DMS114 treated with DMSO at 0.1 percent for 48 hours (cell line): Measurements from ENCODE around the gene EPHB3.

ENCODE experiments used
- DNase-seq: peaks from one replicate; lab custom pipeline; 2025; ENCODE audit not compliant: unreplicated experiment; lab: John Stamatoyannopoulos, UW

The EPHB3 gene

DNA sequence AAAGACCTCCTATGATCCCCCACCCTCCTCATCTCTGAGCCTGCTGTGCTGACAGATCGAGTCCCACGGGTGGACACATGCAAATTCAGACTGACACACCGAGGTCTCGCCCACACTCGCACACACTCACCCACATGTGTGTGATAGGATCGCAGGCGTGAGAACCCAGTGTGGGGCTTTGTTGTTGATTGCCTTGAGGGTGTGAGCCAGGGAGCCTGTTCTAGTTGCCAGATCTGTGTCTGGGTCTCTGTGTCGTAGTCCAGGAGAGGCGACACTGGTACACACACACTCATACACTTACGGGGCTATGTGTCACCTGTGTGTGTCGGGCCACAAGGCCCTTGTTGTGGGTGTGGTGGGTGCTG lies 2.0 kb downstream of the EPHB3 start:
- DNase-seq = no peak

DNA sequence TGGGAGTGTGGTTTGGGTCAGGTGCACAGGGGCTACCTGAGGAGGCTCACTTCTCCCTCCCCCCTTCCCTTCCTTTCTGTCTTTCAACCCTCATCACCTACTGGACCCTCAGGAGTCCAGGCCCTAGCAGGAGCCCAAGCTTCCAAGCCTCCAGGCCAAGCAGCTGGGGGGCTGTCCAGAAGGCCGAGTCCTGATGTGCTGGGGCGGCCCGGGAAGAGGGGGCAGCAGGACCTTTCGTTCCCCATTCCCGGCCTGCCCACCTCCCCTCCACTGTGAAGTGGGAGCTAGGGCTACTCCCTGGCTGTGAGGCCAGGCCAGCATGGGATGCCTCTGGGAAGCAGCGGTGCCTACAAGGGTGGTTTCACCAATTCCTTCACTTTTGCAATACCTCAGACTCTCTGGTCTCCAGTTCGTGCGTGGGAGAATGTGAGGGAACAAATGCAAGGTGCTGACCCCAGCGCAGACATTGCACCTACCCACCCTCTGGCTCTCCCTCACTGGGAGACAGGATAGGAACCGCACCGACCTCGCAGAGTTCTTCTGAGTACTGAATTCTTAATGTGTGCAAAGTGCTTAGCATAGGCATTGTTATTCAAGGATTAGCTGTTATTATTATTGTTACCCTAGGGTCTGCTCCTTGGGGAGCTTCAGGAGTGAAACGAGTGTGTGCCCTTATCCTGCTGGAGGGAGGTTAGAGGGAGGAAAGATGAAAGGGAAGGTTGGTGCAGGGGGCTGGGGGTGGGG lies 2.5 kb downstream of the EPHB3 start:
- DNase-seq = no peak

DNA sequence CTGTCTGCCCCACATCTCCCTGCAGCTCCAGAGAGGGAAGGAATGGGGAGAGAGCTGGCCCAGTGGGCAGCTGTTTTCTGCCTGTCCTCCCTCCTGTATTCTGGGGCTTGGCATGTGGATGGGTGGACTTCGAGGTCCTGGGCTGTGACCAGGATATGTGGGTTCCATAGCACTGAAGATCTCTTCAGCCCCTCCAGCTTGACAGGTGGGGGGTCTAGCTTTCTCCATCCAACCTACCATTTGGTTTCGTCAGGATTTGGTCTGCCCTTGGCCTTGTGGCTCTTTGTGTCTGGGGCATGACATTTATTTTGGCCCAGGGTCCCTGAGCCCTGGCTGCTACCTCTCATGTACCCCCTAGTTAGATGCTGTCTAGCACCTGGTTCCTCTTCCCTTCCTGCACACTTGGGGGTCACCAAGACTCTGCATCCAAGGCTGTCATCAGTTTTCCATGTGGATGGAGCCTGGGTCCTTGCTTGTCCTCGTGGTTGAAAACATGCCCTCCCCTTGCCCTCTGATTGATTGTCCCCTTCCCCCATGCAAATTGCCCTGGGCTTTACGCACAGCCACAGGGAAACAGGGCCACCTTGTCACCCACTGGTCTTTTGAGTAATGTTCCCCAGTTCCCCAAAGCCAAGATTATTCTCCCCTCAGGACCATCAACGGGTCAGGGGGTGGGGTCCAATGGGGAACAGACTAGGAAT lies 3.2 kb downstream of the EPHB3 start:
- no peak for DNase-seq

DNA sequence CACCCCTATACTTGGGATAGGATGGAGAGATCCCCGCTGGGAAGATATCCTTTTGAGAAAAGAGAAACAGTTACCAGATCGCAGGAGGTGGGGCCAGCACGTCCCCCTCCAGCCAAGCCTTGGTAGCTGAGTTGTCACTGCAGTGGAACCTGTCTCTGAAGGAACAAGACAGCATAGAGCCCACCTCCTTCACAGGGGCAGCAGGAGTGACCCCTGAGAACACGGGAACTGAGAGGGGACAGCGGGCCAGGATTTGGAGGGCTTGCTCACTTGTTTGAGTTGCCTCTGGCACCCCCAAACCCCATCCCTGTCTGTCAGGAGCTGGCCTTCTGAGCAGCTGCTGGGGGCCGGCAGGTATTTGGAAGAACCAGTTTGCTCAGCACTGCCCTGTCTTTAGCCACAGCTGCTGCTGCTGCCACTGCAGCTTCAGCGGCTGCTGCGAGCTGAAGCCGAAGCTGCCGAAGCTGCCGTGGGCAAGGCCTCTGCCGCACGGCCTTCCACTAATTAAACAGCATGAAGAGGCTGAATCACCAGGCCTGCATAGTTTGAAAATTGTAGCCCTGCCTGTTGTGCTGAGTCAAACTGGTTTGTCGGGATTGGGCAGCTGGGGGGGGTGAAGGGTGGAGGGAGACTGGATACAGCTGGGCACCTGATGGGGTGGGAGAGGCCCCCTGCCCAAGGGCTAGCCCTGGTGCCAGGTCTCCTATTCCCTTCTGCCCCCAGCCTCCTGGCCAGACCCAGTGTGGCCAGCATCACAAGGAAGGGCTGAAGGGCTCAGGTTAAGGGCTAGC lies 4.0 kb downstream of the EPHB3 start:
- DNase-seq = no peak

DNA sequence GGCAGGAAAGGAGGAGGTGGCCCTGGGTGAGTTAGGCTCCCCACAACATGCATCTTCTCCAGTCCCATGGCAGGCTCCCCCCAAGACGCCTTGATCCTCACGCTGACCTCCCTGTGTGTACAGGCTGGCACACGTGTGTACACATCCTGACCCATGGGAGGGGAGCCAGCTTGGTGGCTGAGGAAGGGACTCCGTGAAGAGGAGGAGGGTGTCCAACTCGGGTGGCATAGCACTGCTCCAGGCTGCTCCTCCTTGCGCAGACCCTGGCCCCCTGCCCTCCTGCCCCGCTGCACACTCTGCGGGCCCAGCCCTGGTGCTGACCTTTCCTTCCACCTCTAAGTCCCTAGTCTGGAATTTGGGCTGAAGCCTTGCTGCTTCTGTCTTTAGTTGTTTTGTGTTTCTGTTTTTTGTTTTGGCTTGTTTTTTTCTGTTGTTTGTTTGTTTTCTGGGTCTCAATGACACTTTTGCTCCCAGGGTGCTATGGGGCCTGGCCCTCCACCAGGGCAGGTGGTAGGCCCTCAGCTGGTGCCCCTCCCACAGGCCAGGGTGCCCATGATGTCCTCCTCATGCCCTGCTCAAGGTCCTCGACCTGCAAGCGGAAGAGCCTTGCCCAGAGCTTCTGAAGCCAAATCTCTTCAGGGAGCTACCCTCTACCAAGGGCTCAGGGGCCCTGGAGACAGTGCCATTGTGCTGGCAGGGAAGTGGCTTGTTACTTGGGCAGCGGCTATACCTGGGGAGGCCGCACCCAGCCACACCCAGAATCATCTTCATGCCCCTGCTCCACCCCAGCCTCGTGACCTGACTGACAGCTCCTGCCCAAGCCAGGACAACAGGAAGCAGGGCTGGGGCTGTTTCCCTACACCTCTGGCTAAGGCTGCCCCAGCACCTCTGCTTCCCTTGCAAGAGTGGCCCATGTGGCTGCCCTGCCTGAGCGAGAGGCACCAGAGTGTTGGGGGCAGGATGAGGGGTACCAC lies 5.1 kb downstream of the EPHB3 start:
- DNase-seq = no peak

DNA sequence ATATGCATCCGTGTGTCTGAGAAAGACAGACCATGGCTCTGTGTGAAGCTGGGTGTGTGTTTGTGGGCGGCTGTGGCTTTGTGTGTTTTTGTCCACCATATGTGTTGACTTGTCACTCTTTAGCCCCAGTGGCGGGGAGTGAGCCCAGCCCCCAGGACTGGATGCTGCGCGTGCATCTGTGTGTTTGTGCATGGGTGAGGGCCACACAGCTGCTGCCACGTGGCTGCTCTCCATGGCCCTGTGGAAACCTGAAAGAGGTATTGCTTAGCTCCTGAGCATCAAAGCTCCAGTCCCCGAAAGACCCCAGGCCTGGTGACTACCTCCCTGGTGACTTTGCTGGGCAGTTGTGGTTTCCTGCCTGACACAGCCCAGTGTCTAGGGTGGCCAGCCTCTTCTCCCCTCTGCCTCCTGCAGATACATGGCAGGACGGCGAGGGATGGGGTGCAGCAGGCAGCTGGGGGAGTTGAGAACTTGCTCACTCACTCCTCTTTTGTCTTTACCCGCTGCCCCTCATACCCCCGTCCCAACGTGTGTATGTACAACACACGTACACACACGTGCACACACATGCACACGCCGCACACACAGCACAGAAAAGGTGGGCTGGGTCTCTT lies 6.5 kb downstream of the EPHB3 start:
- no peak for DNase-seq

DNA sequence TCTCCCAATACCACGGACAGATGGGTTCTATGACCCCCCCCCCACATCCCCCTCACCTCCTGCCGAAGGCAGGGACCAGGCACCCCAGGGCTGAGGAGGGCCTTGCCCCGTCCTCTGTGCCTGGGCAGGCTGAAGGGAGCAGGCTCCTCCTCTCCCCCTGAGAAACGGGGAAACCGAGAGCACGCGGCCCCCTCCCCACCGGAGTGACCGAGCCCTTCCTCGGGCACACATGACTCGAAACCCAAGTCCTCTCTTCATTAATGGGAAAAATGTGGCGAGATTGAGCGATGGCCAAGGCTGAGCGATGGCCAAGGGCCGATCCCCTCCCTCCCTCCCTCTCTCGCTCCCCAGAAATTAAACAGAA lies 7.0 kb downstream of the EPHB3 start:
- DNase-seq = no peak

DNA sequence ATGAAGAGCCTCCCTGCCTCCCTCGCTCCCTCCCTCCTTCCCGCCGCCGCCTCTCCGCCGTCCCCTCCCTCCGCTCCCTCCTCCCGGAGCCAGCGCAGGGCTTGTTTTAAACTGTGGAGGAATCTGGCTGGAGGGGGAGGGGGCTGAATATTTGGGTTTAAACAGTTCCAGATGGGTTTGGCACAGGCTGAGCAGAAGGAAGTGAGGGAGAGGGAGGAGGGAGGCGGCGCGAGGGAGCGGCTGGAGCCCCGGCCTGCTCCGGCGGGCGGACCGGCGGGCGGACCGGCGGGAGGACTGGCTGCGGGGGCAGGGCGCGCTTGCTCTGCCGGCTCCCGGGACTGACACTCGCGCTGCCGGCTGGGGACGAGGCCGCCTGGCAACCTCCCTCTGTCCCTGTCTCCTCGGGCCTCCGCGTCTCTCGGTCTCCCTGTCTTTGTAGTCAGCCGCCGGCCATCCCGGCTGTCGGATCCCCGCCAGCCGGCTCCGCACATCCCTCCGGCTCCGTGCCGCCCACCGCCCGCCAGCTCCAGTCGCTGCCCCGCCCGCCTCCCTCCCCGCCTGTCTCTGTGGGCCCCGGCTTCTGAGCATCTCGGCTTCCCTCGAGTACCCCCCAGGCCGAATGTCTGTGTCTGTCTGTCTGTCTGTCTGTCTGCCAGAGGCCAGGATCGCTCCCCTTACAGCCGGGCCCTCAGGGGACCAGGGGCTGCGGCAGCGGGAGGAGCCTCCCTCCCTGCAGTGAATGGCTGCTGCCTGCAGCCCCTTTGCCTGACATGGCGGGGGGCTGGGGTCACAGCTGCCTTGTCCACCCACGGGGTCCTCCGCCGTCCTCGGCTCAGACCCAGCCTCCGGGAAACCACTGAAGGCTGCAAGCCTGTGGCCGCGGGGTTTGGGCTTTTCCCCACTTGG lies 7.6 kb downstream of the EPHB3 start:
- DNase-seq = no peak

DNA sequence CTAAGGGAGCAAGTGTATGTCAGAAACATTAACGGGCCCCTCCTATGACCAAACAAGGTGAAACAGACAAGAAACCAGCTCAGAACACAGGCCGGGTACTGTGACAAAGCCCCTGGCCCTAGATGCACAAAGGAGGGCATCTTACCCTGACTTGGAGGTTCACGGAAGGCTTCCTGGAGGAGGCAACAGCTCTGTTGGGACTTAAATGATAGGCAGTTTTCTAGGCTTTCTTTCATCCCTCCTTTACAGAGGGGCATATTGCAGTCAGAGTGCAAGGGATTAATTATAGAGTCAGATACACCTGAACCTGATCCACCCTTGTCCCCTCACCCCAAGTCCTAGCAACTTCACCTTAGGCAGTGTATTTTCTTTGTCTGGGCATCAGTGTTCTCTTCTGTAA lies 8.4 kb downstream of the EPHB3 start:
- no peak for DNase-seq

DNA sequence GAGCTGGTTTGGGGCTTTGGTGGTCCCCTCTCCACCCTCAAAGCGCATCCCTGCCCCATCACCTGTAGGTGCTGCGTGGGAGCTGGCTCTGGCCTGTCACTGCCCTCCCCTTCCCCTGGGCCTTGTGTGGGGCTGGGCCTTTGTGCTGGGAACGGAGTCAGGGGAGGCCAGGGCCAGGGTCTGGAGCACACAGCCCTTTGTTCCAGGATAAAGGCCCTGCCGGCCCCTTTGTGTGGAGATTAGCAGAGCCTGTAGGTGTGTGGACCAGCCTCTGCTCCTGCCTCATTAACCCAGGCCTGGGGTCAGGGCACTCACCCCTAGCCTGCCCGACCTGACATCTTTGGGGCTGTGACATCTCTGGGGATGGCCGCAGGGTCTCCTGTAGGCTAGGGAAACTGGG lies 8.9 kb downstream of the EPHB3 start:
- DNase-seq = no peak

DNA sequence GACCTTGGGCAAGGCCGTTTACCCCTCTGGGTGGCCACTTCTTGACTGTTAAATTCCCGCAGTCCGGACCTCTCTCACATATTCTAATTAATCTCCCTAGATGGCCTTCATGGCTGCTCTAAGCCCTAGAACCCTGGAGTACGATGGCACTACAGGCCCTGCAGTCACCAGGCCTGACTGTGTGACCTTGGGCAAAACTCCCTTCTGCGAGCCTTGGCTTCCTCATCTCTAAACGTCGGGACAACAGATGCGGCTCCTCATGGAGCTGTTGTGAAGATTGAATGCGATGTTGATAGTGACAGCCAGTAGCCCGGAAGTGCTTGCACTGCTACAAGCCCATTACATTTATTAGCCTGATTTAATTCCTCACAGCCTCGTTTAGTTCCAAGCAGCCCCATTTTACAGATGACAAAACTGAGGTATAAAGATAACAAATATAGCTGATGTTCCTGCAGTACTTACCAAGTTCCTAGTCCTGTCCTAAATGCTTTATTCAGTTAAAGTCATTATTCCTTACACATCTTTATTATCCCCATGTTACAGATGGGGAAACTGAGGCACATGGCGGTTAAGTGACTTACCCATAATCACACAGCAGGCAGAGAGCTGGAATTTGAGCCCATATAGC lies 10.3 kb downstream of the EPHB3 start:
- DNase-seq = no peak

DNA sequence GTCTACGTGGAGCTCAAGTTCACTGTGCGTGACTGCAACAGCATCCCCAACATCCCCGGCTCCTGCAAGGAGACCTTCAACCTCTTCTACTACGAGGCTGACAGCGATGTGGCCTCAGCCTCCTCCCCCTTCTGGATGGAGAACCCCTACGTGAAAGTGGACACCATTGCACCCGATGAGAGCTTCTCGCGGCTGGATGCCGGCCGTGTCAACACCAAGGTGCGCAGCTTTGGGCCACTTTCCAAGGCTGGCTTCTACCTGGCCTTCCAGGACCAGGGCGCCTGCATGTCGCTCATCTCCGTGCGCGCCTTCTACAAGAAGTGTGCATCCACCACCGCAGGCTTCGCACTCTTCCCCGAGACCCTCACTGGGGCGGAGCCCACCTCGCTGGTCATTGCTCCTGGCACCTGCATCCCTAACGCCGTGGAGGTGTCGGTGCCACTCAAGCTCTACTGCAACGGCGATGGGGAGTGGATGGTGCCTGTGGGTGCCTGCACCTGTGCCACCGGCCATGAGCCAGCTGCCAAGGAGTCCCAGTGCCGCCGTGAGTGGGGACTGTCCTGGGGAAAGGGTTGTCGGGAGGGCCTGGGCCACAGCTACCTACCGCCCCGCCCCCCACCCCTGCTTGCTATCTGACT lies 11.2 kb downstream of the EPHB3 start:
- DNase-seq = no peak

DNA sequence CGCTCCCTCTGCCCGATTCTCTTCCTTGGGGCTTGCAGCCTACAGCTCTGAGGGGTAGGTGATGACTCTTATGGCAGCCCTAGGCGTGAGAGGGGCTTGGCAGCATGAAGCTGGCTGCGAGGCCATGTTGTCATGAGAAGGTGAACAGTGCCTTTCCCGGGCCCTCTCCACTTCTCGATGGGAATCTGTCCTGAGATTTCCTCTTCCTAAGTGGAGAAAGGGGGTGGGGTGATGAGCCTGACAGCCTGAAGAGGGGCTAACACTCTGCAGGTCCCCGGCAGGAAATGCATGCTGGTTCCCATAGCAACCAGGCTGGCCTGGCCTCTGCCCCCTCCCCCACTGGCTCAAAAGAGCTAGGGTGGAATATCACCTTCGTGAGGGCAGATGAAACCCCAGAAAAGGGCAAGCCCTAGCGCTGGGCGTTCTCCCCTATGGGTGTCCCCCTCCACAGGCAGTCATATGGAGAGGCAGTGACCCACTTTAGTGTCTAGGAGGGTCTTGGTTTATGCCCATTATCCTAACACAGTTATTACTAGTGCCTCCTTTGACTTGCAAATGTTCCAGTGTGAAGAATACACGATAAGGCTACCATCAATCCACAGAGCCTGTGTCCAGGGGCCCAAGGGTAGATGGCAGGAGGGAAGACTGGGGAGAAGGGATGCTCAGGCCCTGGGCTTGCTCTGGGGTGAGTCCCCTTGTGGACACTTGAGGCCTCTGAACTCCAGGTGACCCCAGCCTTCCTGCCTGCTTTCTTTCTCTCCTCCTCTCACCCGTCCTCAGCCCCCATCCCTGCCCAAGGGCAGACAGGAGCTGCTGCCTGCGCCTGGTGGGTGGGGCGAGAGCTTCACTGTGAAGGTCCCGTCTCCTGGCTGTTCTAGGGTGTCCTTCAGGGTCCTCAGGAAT lies 13.2 kb downstream of the EPHB3 start:
- no peak for DNase-seq

DNA sequence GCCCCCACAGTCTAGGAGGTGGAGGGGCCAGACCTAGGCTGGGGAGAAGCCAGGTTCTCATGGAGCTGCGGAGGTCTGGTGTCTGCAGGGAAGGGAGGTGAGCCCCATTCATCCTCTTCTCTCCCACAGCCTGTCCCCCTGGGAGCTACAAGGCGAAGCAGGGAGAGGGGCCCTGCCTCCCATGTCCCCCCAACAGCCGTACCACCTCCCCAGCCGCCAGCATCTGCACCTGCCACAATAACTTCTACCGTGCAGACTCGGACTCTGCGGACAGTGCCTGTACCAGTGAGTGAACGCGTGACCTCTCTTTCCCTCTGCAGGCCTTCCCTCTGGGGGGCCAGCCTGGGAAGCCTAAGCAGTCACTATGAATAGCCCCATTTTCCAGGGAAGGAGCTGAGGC lies 14.1 kb downstream of the EPHB3 start:
- DNase-seq = no peak

DNA sequence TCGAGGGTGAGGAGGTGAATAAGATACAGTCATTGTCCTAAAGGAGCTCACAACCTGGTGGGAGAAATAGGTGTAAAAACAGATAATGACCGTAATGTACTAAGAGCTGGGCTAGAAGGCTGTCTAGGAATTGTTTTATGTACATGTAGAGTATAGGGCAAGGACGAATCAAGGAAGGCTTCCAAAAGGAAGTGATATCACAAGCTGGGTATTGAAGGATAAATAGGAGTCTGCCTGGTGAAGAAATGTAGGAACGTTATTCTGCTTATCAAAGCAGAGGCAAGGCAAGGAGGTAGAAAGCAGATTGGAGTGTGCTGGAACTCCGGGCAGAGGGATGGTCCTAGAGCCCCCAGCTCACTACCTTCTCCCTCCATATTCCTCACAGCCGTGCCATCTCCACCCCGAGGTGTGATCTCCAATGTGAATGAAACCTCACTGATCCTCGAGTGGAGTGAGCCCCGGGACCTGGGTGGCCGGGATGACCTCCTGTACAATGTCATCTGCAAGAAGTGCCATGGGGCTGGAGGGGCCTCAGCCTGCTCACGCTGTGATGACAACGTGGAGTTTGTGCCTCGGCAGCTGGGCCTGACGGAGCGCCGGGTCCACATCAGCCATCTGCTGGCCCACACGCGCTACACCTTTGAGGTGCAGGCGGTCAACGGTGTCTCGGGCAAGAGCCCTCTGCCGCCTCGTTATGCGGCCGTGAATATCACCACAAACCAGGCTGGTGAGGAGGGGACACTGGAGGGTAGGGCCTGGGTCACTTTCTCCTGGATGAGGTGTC lies 15.1 kb downstream of the EPHB3 start:
- DNase-seq = no peak

DNA sequence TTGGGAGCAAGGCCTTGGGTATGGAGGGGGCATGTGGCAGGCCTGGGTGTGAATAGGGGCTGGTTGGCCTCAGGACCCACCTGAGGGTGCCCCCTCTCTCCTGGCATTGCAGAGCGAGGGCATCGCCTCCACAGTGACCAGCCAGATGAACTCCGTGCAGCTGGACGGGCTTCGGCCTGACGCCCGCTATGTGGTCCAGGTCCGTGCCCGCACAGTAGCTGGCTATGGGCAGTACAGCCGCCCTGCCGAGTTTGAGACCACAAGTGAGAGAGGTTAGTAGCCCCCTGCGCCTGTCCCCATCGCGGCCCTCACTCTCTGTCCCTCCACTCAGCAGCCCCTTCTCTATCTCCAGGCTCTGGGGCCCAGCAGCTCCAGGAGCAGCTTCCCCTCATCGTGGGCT lies 16.0 kb downstream of the EPHB3 start:
- no peak for DNase-seq

DNA sequence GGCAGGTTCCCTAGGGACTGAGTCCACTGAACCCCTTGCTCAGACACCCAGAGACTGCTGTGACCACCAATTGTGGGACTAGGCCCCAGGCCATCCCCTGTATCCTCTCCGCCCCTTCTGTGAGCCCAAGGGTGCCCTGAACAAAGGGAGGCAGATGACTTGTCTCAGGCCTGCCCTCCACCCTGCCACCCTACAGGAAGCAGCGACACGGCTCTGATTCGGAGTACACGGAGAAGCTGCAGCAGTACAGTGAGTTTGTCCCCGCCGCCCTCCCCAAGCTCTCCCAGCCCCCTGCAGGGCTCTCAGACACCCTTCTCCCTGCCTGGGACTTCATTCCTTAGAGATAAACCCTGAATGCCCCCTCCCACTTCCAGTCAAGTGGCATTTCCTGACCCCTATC lies 16.6 kb downstream of the EPHB3 start:
- DNase-seq = no peak
